GM23338 (cell line): ENCODE results near the gene TSPAN13. TPM values are rescaled to one million over a fixed set of nuclear protein-coding genes. Genes with fewer than 3 reads are reported as not detected.

ENCODE experiments used
- ATAC-seq: fragments of 200-7000 bp; cut with Tn5 transposase; 3 replicates; pipeline ENCODE4 v1.9.1; 2020
- DNase-seq: peaks from one replicate; pipeline ENCODE4 v3.0.0-alpha.2; 2015; ENCODE audit warnings: low spot score
- H2AFZ ChIP-seq: fragments of 200-600 bp; sonication (generic); 2 replicates; pipeline ENCODE4 v1.8.0; 2016; ENCODE audit warnings: antibody characterized with exemption, mild to moderate bottlenecking, moderate library complexity
- H3F3A ChIP-seq: fragments of 200-600 bp; sonication (generic); replicated peaks from 2 replicates; pipeline ENCODE4 v1.8.0; 2017; ENCODE audit warnings: antibody characterized with exemption, mixed run types, low read depth
- H3K27ac ChIP-seq: fragments of 200-600 bp; sonication (generic); 2 replicates; pipeline ENCODE4 v1.6.1; 2016; ENCODE audit warnings: low read depth
- H3K27me3 ChIP-seq: fragments of 200-600 bp; sonication (generic); 2 replicates; pipeline ENCODE4 v1.8.0; 2016; ENCODE audit warnings: mild to moderate bottlenecking, mixed run types, moderate library complexity; ENCODE audit not compliant: insufficient read depth
- H3K36me3 ChIP-seq: fragments of 200-600 bp; sonication (generic); 2 replicates; pipeline ENCODE4 v1.8.0; 2016; ENCODE audit warnings: mild to moderate bottlenecking; ENCODE audit not compliant: insufficient read depth
- H3K4me1 ChIP-seq: fragments of 200-600 bp; sonication (generic); 2 replicates; pipeline ENCODE4 v1.8.0; 2016; ENCODE audit warnings: mild to moderate bottlenecking, moderate library complexity; ENCODE audit not compliant: insufficient read depth
- H3K4me2 ChIP-seq: fragments of 200-600 bp; sonication (generic); 2 replicates; pipeline ENCODE4 v1.7.1; 2017; ENCODE audit warnings: mixed run types
- H3K4me3 ChIP-seq: fragments of 200-600 bp; sonication (generic); 2 replicates; pipeline ENCODE4 v1.6.1; 2016; ENCODE audit warnings: mixed run types
- H3K79me2 ChIP-seq: fragments of 200-600 bp; sonication (generic); replicated peaks from 2 replicates; pipeline ENCODE4 v1.8.0; 2017; ENCODE audit warnings: mild to moderate bottlenecking; ENCODE audit not compliant: insufficient read depth
- H3K9me2 ChIP-seq: fragments of 200-600 bp; sonication (generic); 2 replicates; pipeline ENCODE4 v1.8.0; 2017; ENCODE audit not compliant: insufficient read depth
- H4K20me1 ChIP-seq: fragments of 200-600 bp; sonication (generic); replicated peaks from 2 replicates; pipeline ENCODE4 v1.8.0; 2017; ENCODE audit warnings: mild to moderate bottlenecking; ENCODE audit not compliant: insufficient read depth
- H3K27ac Mint-ChIP-seq: 2 replicates; pipeline ENCODE4 v1.8.0; 2020; ENCODE audit warnings: inconsistent platforms, mild to moderate bottlenecking, moderate library complexity, mixed read lengths
- H3K27me3 Mint-ChIP-seq: 3 replicates; pipeline ENCODE4 v1.8.0; 2022; ENCODE audit warnings: low read depth, mild to moderate bottlenecking, moderate library complexity, mixed read lengths, inconsistent platforms; ENCODE audit not compliant: insufficient read depth, poor library complexity
- H3K36me3 Mint-ChIP-seq: 3 replicates; pipeline ENCODE4 v1.8.0; 2021; ENCODE audit warnings: low read depth, mild to moderate bottlenecking, inconsistent platforms, moderate library complexity, mixed read lengths
- H3K4me1 Mint-ChIP-seq: 3 replicates; pipeline ENCODE4 v1.8.0; 2020; ENCODE audit warnings: mild to moderate bottlenecking, inconsistent platforms, mixed read lengths
- H3K4me3 Mint-ChIP-seq: 3 replicates; pipeline ENCODE4 v1.8.0; 2021; ENCODE audit warnings: moderate library complexity, mild to moderate bottlenecking, inconsistent platforms, mixed read lengths
- H3K9me3 Mint-ChIP-seq: 3 replicates; pipeline ENCODE4 v1.8.0; 2020; ENCODE audit warnings: moderate library complexity, mild to moderate bottlenecking, inconsistent platforms, mixed read lengths
- CREB1 ChIP-seq: fragments of 250-450 bp; sonication (Bioruptor Pico); IDR thresholded peaks from 2 replicates; pipeline ENCODE4 v1.5.0; 2020; ENCODE audit warnings: low read depth, mild to moderate bottlenecking, moderate library complexity
- EZH2 ChIP-seq: fragments of 200-600 bp; sonication (generic); IDR thresholded peaks from one replicate; pipeline ENCODE4 v1.8.0; 2017; ENCODE audit warnings: antibody characterized with exemption, mild to moderate bottlenecking, low read depth; ENCODE audit not compliant: unreplicated experiment
- JUNB ChIP-seq: IDR thresholded peaks from one replicate; pipeline ENCODE4 v1.6.1; 2016; ENCODE audit warnings: antibody characterized with exemption; ENCODE audit not compliant: unreplicated experiment
- NANOG ChIP-seq: IDR thresholded peaks from 2 replicates; pipeline ENCODE4 v1.6.1; 2016; ENCODE audit warnings: antibody characterized with exemption, borderline replicate concordance
- STAT1 ChIP-seq: IDR thresholded peaks from one replicate; pipeline ENCODE4 v1.6.1; 2016; ENCODE audit warnings: antibody characterized with exemption; ENCODE audit not compliant: unreplicated experiment
- ZNF114 ChIP-seq: fragments of 250-450 bp; sonication (Bioruptor Pico); IDR thresholded peaks from 2 replicates; pipeline ENCODE4 v1.5.0; 2020; ENCODE audit warnings: mild to moderate bottlenecking, moderate library complexity
- ZNF331 ChIP-seq: fragments of 250-450 bp; sonication (Bioruptor Pico); IDR thresholded peaks from 2 replicates; pipeline ENCODE4 v1.5.0; 2020; ENCODE audit warnings: low read depth, mild to moderate bottlenecking, moderate library complexity
- polyA plus RNA-seq: library from polyadenylated mRNA; unstranded; fragments of >200 nt; fragmentation: Nextera tagmentation; extraction: Ambion mirVana; gene quantifications from 2 replicates; pipeline ENCODE4 v1.2.1, GENCODE V29; 2016
- total RNA-seq: library from RNA; depleted of rRNA; stranded (reverse); fragments of >200 nt; shearing (Covaris generic); gene quantifications from 2 replicates; pipeline ENCODE4 v1.2.3, GENCODE V29; 2014
- TF ChIP-seq, protein P1 (sequence below): fragments of 250-450 bp; sonication (Bioruptor Pico); IDR thresholded peaks from 2 replicates; pipeline ENCODE4 v1.5.0; 2020; ENCODE audit warnings: mild to moderate bottlenecking, moderate library complexity
- TF ChIP-seq, protein P2 (sequence below): IDR thresholded peaks from 2 replicates; pipeline ENCODE4 v1.6.1; 2016; ENCODE audit warnings: antibody characterized with exemption
- TF ChIP-seq, protein P3 (sequence below), 2 experiments: fragments of 200-600 bp in 1 of 2; sonication (generic) in 1 of 2; conservative IDR thresholded peaks; 2 replicates each; pipeline versions ENCODE4 v1.5.1 to v1.6.1; 2016 to 2017; ENCODE audit warnings: antibody characterized with exemption in 2 of 2, low read depth in 2 of 2, mild to moderate bottlenecking in 2 of 2, moderate library complexity in 1 of 2
- TF ChIP-seq, protein P4 (sequence below): IDR thresholded peaks from one replicate; pipeline ENCODE4 v1.6.1; 2018; ENCODE audit warnings: antibody characterized with exemption; ENCODE audit not compliant: unreplicated experiment

TSPAN13 gene
- total and polyA plus RNA-seq, 2 experiments from 2014 or later = 27.6 to 40.9 TPM

DNA sequence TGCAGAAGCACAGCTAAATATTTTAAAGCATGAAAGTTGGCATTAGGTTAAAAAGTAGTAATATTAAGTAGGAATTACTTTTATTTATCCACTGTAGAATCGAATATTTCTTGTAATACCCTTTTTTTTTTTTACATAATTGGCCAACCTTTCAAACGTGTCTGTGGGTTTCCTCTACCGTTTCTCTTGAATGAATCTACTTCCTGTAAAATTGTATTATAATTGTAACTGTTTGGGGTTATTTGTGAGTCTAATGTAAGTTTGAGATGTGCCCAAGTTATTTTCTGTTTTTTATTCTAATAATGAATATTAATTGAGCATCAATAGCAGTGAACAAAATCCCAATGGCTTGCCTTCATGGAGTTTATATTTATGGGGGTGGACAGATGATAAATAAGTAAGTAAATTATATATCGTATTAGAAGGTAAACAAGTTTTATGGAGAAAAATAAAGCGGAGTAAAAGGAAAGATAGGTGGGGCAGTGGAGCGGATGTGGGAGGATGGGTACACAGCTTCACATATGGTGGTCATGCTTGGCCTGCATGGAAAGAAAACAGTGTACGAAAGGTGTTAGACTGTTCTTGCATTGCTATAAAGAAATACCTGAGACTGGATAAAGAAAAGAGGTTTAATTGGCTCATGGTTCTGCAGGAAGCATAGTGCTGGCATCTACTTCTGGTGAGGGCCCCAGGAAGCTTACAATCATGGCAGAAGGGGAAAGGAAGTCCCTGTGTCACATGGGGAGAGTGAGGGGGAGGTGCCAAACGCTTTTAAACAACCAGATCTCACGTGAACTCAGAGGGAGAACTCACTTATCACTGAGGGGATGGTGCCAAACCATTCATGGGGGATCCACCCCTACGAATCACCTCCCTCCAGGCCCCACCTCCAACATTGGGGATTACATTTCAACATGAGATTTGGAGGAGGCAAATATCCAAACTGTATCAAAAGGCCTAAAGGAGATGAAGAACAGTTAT is 5.4 kb downstream of the TSPAN13 start:
- H3K27ac Mint-ChIP-seq = peak overlapping the region; percentile 81
- TF ChIP-seq ZNF114 (CRISPR knock-in tag) (no peak), CREB1 (CRISPR knock-in tag) (no peak), EZH2 (no peak), STAT1 (no peak), ZNF331 (no peak), NANOG (no peak), JUNB (no peak)
- TF ChIP-seq, protein P1, sequence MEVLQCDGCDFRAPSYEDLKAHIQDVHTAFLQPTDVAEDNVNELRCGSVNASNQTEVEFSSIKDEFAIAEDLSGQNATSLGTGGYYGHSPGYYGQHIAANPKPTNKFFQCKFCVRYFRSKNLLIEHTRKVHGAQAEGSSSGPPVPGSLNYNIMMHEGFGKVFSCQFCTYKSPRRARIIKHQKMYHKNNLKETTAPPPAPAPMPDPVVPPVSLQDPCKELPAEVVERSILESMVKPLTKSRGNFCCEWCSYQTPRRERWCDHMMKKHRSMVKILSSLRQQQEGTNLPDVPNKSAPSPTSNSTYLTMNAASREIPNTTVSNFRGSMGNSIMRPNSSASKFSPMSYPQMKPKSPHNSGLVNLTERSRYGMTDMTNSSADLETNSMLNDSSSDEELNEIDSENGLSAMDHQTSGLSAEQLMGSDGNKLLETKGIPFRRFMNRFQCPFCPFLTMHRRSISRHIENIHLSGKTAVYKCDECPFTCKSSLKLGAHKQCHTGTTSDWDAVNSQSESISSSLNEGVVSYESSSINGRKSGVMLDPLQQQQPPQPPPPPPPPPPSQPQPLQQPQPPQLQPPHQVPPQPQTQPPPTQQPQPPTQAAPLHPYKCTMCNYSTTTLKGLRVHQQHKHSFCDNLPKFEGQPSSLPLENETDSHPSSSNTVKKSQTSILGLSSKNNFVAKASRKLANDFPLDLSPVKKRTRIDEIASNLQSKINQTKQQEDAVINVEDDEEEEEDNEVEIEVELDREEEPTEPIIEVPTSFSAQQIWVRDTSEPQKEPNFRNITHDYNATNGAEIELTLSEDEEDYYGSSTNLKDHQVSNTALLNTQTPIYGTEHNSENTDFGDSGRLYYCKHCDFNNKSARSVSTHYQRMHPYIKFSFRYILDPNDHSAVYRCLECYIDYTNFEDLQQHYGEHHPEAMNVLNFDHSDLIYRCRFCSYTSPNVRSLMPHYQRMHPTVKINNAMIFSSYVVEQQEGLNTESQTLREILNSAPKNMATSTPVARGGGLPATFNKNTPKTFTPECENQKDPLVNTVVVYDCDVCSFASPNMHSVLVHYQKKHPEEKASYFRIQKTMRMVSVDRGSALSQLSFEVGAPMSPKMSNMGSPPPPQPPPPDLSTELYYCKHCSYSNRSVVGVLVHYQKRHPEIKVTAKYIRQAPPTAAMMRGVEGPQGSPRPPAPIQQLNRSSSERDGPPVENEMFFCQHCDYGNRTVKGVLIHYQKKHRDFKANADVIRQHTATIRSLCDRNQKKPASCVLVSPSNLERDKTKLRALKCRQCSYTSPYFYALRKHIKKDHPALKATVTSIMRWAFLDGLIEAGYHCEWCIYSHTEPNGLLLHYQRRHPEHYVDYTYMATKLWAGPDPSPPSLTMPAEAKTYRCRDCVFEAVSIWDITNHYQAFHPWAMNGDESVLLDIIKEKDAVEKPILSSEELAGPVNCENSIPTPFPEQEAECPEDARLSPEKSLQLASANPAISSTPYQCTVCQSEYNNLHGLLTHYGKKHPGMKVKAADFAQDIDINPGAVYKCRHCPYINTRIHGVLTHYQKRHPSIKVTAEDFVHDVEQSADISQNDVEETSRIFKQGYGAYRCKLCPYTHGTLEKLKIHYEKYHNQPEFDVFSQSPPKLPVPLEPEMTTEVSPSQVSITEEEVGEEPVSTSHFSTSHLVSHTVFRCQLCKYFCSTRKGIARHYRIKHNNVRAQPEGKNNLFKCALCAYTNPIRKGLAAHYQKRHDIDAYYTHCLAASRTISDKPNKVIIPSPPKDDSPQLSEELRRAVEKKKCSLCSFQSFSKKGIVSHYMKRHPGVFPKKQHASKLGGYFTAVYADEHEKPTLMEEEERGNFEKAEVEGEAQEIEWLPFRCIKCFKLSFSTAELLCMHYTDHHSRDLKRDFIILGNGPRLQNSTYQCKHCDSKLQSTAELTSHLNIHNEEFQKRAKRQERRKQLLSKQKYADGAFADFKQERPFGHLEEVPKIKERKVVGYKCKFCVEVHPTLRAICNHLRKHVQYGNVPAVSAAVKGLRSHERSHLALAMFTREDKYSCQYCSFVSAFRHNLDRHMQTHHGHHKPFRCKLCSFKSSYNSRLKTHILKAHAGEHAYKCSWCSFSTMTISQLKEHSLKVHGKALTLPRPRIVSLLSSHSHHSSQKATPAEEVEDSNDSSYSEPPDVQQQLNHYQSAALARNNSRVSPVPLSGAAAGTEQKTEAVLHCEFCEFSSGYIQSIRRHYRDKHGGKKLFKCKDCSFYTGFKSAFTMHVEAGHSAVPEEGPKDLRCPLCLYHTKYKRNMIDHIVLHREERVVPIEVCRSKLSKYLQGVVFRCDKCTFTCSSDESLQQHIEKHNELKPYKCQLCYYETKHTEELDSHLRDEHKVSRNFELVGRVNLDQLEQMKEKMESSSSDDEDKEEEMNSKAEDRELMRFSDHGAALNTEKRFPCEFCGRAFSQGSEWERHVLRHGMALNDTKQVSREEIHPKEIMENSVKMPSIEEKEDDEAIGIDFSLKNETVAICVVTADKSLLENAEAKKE (CRISPR knock-in tag) = no peak
- TF ChIP-seq, protein P2, sequence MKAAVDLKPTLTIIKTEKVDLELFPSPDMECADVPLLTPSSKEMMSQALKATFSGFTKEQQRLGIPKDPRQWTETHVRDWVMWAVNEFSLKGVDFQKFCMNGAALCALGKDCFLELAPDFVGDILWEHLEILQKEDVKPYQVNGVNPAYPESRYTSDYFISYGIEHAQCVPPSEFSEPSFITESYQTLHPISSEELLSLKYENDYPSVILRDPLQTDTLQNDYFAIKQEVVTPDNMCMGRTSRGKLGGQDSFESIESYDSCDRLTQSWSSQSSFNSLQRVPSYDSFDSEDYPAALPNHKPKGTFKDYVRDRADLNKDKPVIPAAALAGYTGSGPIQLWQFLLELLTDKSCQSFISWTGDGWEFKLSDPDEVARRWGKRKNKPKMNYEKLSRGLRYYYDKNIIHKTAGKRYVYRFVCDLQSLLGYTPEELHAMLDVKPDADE = no peak
- TF ChIP-seq, protein P3, sequence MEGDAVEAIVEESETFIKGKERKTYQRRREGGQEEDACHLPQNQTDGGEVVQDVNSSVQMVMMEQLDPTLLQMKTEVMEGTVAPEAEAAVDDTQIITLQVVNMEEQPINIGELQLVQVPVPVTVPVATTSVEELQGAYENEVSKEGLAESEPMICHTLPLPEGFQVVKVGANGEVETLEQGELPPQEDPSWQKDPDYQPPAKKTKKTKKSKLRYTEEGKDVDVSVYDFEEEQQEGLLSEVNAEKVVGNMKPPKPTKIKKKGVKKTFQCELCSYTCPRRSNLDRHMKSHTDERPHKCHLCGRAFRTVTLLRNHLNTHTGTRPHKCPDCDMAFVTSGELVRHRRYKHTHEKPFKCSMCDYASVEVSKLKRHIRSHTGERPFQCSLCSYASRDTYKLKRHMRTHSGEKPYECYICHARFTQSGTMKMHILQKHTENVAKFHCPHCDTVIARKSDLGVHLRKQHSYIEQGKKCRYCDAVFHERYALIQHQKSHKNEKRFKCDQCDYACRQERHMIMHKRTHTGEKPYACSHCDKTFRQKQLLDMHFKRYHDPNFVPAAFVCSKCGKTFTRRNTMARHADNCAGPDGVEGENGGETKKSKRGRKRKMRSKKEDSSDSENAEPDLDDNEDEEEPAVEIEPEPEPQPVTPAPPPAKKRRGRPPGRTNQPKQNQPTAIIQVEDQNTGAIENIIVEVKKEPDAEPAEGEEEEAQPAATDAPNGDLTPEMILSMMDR (conservative IDR thresholded peaks at IDR 0.05; ENCODE audit: low read depth in 2 of 2) = no peak
- TF ChIP-seq, protein P4, sequence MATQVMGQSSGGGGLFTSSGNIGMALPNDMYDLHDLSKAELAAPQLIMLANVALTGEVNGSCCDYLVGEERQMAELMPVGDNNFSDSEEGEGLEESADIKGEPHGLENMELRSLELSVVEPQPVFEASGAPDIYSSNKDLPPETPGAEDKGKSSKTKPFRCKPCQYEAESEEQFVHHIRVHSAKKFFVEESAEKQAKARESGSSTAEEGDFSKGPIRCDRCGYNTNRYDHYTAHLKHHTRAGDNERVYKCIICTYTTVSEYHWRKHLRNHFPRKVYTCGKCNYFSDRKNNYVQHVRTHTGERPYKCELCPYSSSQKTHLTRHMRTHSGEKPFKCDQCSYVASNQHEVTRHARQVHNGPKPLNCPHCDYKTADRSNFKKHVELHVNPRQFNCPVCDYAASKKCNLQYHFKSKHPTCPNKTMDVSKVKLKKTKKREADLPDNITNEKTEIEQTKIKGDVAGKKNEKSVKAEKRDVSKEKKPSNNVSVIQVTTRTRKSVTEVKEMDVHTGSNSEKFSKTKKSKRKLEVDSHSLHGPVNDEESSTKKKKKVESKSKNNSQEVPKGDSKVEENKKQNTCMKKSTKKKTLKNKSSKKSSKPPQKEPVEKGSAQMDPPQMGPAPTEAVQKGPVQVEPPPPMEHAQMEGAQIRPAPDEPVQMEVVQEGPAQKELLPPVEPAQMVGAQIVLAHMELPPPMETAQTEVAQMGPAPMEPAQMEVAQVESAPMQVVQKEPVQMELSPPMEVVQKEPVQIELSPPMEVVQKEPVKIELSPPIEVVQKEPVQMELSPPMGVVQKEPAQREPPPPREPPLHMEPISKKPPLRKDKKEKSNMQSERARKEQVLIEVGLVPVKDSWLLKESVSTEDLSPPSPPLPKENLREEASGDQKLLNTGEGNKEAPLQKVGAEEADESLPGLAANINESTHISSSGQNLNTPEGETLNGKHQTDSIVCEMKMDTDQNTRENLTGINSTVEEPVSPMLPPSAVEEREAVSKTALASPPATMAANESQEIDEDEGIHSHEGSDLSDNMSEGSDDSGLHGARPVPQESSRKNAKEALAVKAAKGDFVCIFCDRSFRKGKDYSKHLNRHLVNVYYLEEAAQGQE = no peak
- H3K79me2 ChIP-seq = peaks cover 82% of the 10 kb centered on the region

More for the DNA sequence above, 5.4 kb downstream of the TSPAN13 start:
- Mint-ChIP-seq H3K4me3 (no peak overlapping the region), H3K9me3 (no peaks in the 10 kb centered on the region), H3K4me1 (peaks cover 32% of the 10 kb centered on the region), H3K36me3 (no peaks in the 10 kb centered on the region; the same call in 2 of the 3 replicates), H3K27me3 (peaks cover 9% of the 10 kb centered on the region)
- Histone ChIP-seq H2AFZ (no peak overlapping the region), H3K27me3 (peaks cover 13% of the 10 kb centered on the region), H3K36me3 (no peaks in the 10 kb centered on the region), H3K9me2 (0 out of 2 replicates have a peak, but pooled peaks cover 5% of the 10 kb centered on the region), H3F3A (no peaks in the 10 kb centered on the region), H3K4me3 (no peak overlapping the region), H3K27ac (no peak overlapping the region), H4K20me1 (peaks cover 14% of the 10 kb centered on the region), H3K4me2 (no peak overlapping the region), H3K4me1 (peaks cover 21% of the 10 kb centered on the region)
- no peak for ATAC-seq
- DNase-seq = no peak
